ENCODE results near the gene PDE8B.
"Not testable (repeated sequence)": the region's sequence is repeated elsewhere in the genome, so short reads cannot be mapped to it uniquely, and the experiment has no call there.

Gene PDE8B

GRCh38 chr5:77437194-77437593 lies 226.7 kb downstream of the PDE8B start:
- no peak for DNase-seq (ENCODE audit: low read depth in 2 of 2)

- no peak for DNase-seq (ENCODE audit: low read depth in 2 of 2)
Observed at GRCh38 chr5:77438071-77438470, 227.6 kb downstream of the PDE8B start.

GRCh38 chr5:77443670-77444069 lies 233.2 kb downstream of the PDE8B start:
- DNase-seq (ENCODE audit: low read depth in 2 of 2), result no peak

GRCh38 chr5:77444356-77444755 lies 233.9 kb downstream of the PDE8B start:
- no peak for DNase-seq (ENCODE audit: low read depth in 2 of 2)

GRCh38 chr5:77448831-77449230 lies 238.4 kb downstream of the PDE8B start:
- no peak for DNase-seq (ENCODE audit: low read depth in 2 of 2)

- DNase-seq (ENCODE audit: low read depth in 2 of 2), result no peak
Observed at GRCh38 chr5:77449277-77449676, 238.8 kb downstream of the PDE8B start.

GRCh38 chr5:77449981-77450380 lies 239.5 kb downstream of the PDE8B start:
- DNase-seq (ENCODE audit: low read depth in 2 of 2), result no peak

GRCh38 chr5:77452351-77452750 lies 241.9 kb downstream of the PDE8B start:
- DNase-seq (ENCODE audit: low read depth in 2 of 2), result no peak

GRCh38 chr5:77454123-77454522 lies 243.6 kb downstream of the PDE8B start:
- no peak for DNase-seq (ENCODE audit: low read depth in 2 of 2)

GRCh38 chr5:77461287-77461686 lies 250.8 kb downstream of the PDE8B start:
- DNase-seq (ENCODE audit: low read depth in 2 of 2), result no peak

GRCh38 chr5:77463905-77464304 lies 253.4 kb downstream of the PDE8B start:
- DNase-seq (ENCODE audit: low read depth in 2 of 2), result no peak

- not testable (repeated sequence) for DNase-seq (ENCODE audit: low read depth in 2 of 2)
Observed at GRCh38 chr5:77468875-77469274, 258.4 kb downstream of the PDE8B start.

GRCh38 chr5:77475041-77475440 lies 264.6 kb downstream of the PDE8B start:
- not testable (repeated sequence) for DNase-seq (ENCODE audit: low read depth in 2 of 2)
